ENCODE results near the gene ZBED2. TPM values are rescaled to one million over a fixed set of nuclear protein-coding genes. Genes with fewer than 3 reads are reported as not detected.
"Not testable (repeated sequence)": the region's sequence is repeated elsewhere in the genome, so short reads cannot be mapped to it uniquely, and the experiment has no call there.

The ZBED2 gene
- total and polyA plus RNA-seq, 8 donors = 1.5 TPM; not detected in 7

GRCh38 chr3:111568355-111568754 is 26.8 kb downstream of the ZBED2 start:
- Histone ChIP-seq H3K9me3 (no peaks in the 10 kb centered on the region), H3K4me3 (no peak overlapping the region), H3K36me3 (no peaks in the 10 kb centered on the region), H3K27ac (no peak overlapping the region), H3K27me3 (no peaks in the 10 kb centered on the region), H3K4me1 (no peaks in the 10 kb centered on the region)
- intact Hi-C loops (cut with DNase I; ENCODE audit: low total_unique reads) = no loop called here
- TF ChIP-seq POLR2A (IDR thresholded peaks at IDR 0.05) (no peak), CTCF (IDR thresholded peaks at IDR 0.05) (no peak)
- no peak for DNase-seq
- WGBS, 5 donors = 84 to 95% (median 87%) methylated on average over 2 of the region's 2 CpGs

DNA sequence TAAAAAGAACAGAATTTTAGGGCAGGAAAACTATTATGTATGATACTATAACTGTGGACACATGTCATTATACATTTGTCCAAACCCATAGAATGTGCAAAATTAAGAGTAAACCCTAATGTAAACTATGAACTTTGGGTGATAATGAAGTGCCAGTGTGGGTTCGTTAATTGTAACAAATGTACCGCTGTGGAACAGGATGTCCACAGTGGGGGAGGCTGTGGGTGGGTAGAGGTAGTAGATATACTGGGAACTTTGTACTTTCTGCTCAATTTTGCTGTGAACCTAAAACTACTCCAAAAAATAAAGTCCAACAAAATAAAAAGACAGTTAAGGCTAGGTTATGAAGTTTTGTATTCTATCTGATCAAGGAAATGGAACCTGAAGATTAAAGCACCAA is 28.3 kb downstream of the ZBED2 start:
- no peak overlapping the region for H3K27ac ChIP-seq
- DNase-seq = no peak
- H3K27me3 ChIP-seq = no peaks in the 10 kb centered on the region
- H3K36me3 ChIP-seq = no peaks in the 10 kb centered on the region
- intact Hi-C loops (cut with DNase I; ENCODE audit: low total_unique reads) = no loop called here
- no peaks in the 10 kb centered on the region for H3K9me3 ChIP-seq
- TF ChIP-seq POLR2AphosphoS5 (IDR thresholded peaks at IDR 0.05) = no peak
- no peak for TF ChIP-seq EP300 (IDR thresholded peaks at IDR 0.05)
- no peak for TF ChIP-seq POLR2A (IDR thresholded peaks at IDR 0.05)
- no peak for TF ChIP-seq CTCF (IDR thresholded peaks at IDR 0.05)
- 33 to 76% (median 53%) methylated on average over 2 of the region's 2 CpGs for WGBS, 5 donors
- H3K4me1 ChIP-seq = no peaks in the 10 kb centered on the region
- H3K4me3 ChIP-seq = no peak overlapping the region

- H3K27ac ChIP-seq; H3K4me3 ChIP-seq; DNase-seq; H3K4me1 ChIP-seq; intact Hi-C loops (cut with DNase I; ENCODE audit: low total_unique reads); H3K9me3 ChIP-seq; H3K27me3 ChIP-seq; H3K36me3 ChIP-seq: not testable (repeated sequence)
- WGBS, 5 donors = 93 to 99% (median 97%) methylated on average over 12 to 17 of the region's 25 CpGs
These were observed 33.2 kb downstream of the ZBED2 start for GRCh38 chr3:111561902-111562301.

DNA sequence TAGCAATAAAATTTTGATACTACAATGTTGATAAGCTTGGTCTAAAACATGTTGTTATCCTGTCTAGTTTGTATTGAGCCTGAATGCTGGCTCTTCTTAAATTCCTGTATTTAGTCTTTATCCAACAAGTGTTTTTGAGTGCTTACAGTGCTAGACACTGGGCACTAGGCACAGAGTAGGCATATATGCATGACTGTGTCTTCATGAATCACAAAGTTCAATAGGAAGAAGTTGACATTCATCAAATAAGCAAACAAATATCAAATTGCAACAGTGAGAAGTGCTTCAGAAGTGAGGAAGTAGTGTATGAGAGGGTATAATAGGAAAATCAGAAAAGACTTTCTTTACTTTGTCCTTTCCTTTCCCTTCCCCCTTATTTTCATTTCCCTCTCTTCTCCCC is 46.4 kb downstream of the ZBED2 start:
- intact Hi-C loops (cut with DNase I; ENCODE audit: low total_unique reads) = no loop called here
- no peak for DNase-seq
- H3K4me3 ChIP-seq = no peak overlapping the region
- H3K9me3 ChIP-seq = no peaks in the 10 kb centered on the region
- H3K27ac ChIP-seq = peak overlapping the region in 1 of 5 donors; percentile 39
- no peaks in the 10 kb centered on the region for H3K4me1 ChIP-seq
- no peaks in the 10 kb centered on the region for H3K36me3 ChIP-seq
- no peaks in the 10 kb centered on the region for H3K27me3 ChIP-seq
- TF ChIP-seq CTCF (IDR thresholded peaks at IDR 0.05) = no peak
- TF ChIP-seq POLR2AphosphoS5 (IDR thresholded peaks at IDR 0.05) = no peak
- no peak for TF ChIP-seq EP300 (IDR thresholded peaks at IDR 0.05)
- no peak for TF ChIP-seq POLR2A (IDR thresholded peaks at IDR 0.05)

- Histone ChIP-seq H3K4me1 (no peaks in the 10 kb centered on the region), H3K4me3 (no peak overlapping the region), H3K9me3 (no peaks in the 10 kb centered on the region), H3K36me3 (no peaks in the 10 kb centered on the region), H3K27me3 (no peaks in the 10 kb centered on the region), H3K27ac (peak overlapping the region in 1 of 5 donors; percentile 39)
- intact Hi-C loops (cut with DNase I; ENCODE audit: low total_unique reads) = no loop called here
- no peak for TF ChIP-seq EP300 (IDR thresholded peaks at IDR 0.05)
- no peak for TF ChIP-seq POLR2A (IDR thresholded peaks at IDR 0.05)
- no peak for TF ChIP-seq POLR2AphosphoS5 (IDR thresholded peaks at IDR 0.05)
- no peak for TF ChIP-seq CTCF (IDR thresholded peaks at IDR 0.05)
- no peak for DNase-seq
- WGBS, 5 donors = 79 to 90% (median 84%) methylated on average over 1 of the region's 1 CpG
These were observed 47.1 kb downstream of the ZBED2 start for GRCh38 chr3:111548092-111548491.

All from stomach (tissue), 9 donors.